GM12872 (cell line): ENCODE results near the gene FBXL3.

Experiments
- CTCF ChIP-seq: IDR thresholded peaks from 3 replicates; pipeline ENCODE4 v1.5.1; 2011; ENCODE audit warnings: low read depth, mild to moderate bottlenecking, low read length, moderate library complexity; ENCODE audit not compliant: insufficient read depth

The FBXL3 gene

GRCh38 chr13:76993473-76993872 lies 33.5 kb downstream of the FBXL3 start:
- TF ChIP-seq CTCF, result no peak

GRCh38 chr13:76993021-76993420 lies 33.9 kb downstream of the FBXL3 start:
- TF ChIP-seq CTCF, result no peak

GRCh38 chr13:76992548-76993001 lies 34.4 kb downstream of the FBXL3 start:
- TF ChIP-seq CTCF, result no peak

- no peak for TF ChIP-seq CTCF
Measured at GRCh38 chr13:76991796-76992547, 35.0 kb downstream of the FBXL3 start, which contains the start of gene CLN5. Gene CLN5 (plus strand): TSS chr13:76992081. CDS start chr13:76992099, 18 bp downstream.

- no peak for TF ChIP-seq CTCF
Measured at GRCh38 chr13:76991432-76991795, 35.5 kb downstream of the FBXL3 start.

GRCh38 chr13:76983676-76984075 lies 43.3 kb downstream of the FBXL3 start:
- no peak for TF ChIP-seq CTCF

- no peak for TF ChIP-seq CTCF
Measured at GRCh38 chr13:76982061-76982460, 44.9 kb downstream of the FBXL3 start.
